Measurements from ENCODE around the gene HHEX.
"Not testable (repeated sequence)": the region's sequence is repeated elsewhere in the genome, so short reads cannot be mapped to it uniquely, and the experiment has no call there.

Gene HHEX

GRCh38 chr10:92689663-92690210, at the start of gene HHEX:
Gene HHEX (plus strand): TSS chr10:92689955. CDS start chr10:92689987, 32 bp downstream.
- DNase-seq = peak in 1 of 2 experiments; percentile 24

- no peak for DNase-seq
Measured at GRCh38 chr10:92640107-92640506, 49.6 kb upstream of the HHEX start.

- DNase-seq = no peak
Measured at GRCh38 chr10:92641492-92641891, 48.3 kb upstream of the HHEX start.

- DNase-seq = no peak
Measured at GRCh38 chr10:92644921-92645320, 44.8 kb upstream of the HHEX start.

GRCh38 chr10:92650864-92651263, 38.9 kb upstream of the HHEX start:
- not testable (repeated sequence) for DNase-seq

GRCh38 chr10:92655426-92655825, 34.3 kb upstream of the HHEX start:
- DNase-seq = no peak

- no peak for DNase-seq
Measured at GRCh38 chr10:92656266-92656961, 33.3 kb upstream of the HHEX start.

- DNase-seq = no peak
Measured at GRCh38 chr10:92657024-92657423, 32.7 kb upstream of the HHEX start.

- no peak for DNase-seq
Measured at GRCh38 chr10:92662848-92663247, 26.9 kb upstream of the HHEX start.

GRCh38 chr10:92664322-92664721, 25.4 kb upstream of the HHEX start:
- no peak for DNase-seq

GRCh38 chr10:92667078-92667477, 22.7 kb upstream of the HHEX start:
- no peak for DNase-seq

GRCh38 chr10:92677708-92678107, 12.0 kb upstream of the HHEX start:
- no peak for DNase-seq

- DNase-seq = no peak
Measured at GRCh38 chr10:92678206-92678605, 11.5 kb upstream of the HHEX start.

- DNase-seq = no peak
Measured at GRCh38 chr10:92681306-92681834, 8.4 kb upstream of the HHEX start.

GRCh38 chr10:92688573-92688926, 1.2 kb upstream of the HHEX start:
- DNase-seq = no peak

- peak in 1 of 2 experiments; percentile 8 for DNase-seq
Measured at GRCh38 chr10:92688927-92689662, 660 bp upstream of the HHEX start.

GRCh38 chr10:92690211-92690914, 608 bp downstream of the HHEX start:
- peak; percentile 39 to 45 for DNase-seq

- DNase-seq = no peak
Measured at GRCh38 chr10:92690915-92691590, 1.3 kb downstream of the HHEX start.

GRCh38 chr10:92691591-92692079, 1.9 kb downstream of the HHEX start:
- DNase-seq = peak in 1 of 2 experiments; percentile 9

GRCh38 chr10:92692080-92692671, 2.4 kb downstream of the HHEX start:
- DNase-seq = no peak

- no peak for DNase-seq
Measured at GRCh38 chr10:92692697-92693533, 3.2 kb downstream of the HHEX start.
